HCT116 (cell line): ENCODE results near the gene SERINC3. TPM values are rescaled to one million over a fixed set of nuclear protein-coding genes. Genes with fewer than 3 reads are reported as not detected.

Experiments used
- ATAC-seq: fragments of 200-7000 bp; cut with Tn5 transposase; 2 replicates; pipeline ENCODE4 v1.9.1; 2020; ENCODE audit warnings: mild to moderate bottlenecking, moderate library complexity
- BruUV-seq: library from RNA; stranded (reverse); fragments of 400-500 nt; replicated peaks from 2 replicates; lab custom pipeline; 2021; lab: Mats Ljungman, UMichigan
- CTCF ChIA-PET: fragments of 300-600 bp; sonication (Branson Sonifier 250); formaldehyde crosslinking; loops from one replicate; lab custom pipeline; 2021; ENCODE audit warnings: antibody characterized with exemption; lab: Charles Lee
- POLR2A ChIA-PET: fragments of 300-600, 350-600 bp; sonication (Branson Sonifier 250); formaldehyde crosslinking; loops from one replicate; lab custom pipeline; 2021; ENCODE audit warnings: antibody characterized with exemption; lab: Charles Lee
- RAD21 ChIA-PET, 2 experiments: fragments of 300-600 bp; sonication (Branson Sonifier 250); formaldehyde crosslinking; loops; one replicate each; lab custom pipeline; 2023; ENCODE audit warnings: low total read pairs in 2 of 2; ENCODE audit not compliant: uncharacterized antibody in 2 of 2, unreplicated experiment in 2 of 2, low non-redundant PET in 1 of 2; lab: Charles Lee
- DNase-seq: peaks from one replicate; pipeline ENCODE4 v3.0.0-alpha.2; 2010; ENCODE audit warnings: low read depth, low spot score
- H2AFZ ChIP-seq: fragments of 200-600 bp; shearing (Covaris generic), sonication (generic); 2 replicates; pipeline ENCODE4 v1.6.1; 2017; ENCODE audit warnings: low read depth, mixed run types, mixed read lengths, antibody characterized with exemption, low read length; ENCODE audit not compliant: poor library complexity, severe bottlenecking
- H3K27ac ChIP-seq: 2 replicates; pipeline ENCODE4 v1.5.1; 2012; ENCODE audit warnings: low read depth, low read length
- H3K27me3 ChIP-seq: fragments of 200-600 bp; sonication (generic); 2 replicates; pipeline ENCODE4 v1.6.1; 2016; ENCODE audit warnings: mixed run types, low read length, mixed read lengths; ENCODE audit not compliant: insufficient read depth
- H3K36me3 ChIP-seq, 2 experiments: fragments of 200-500 bp in 1 of 2; fragments of 200-600 bp in 1 of 2; sonication (Bioruptor generic) in 1 of 2; sonication (generic) in 1 of 2; 2 replicates each; pipeline versions ENCODE4 v1.5.1 to v1.6.1; 2014 to 2016; ENCODE audit warnings: low read length in 2 of 2, inconsistent platforms in 1 of 2, mixed read lengths in 1 of 2, mixed run types in 1 of 2; ENCODE audit not compliant: insufficient read depth in 2 of 2, control insufficient read depth in 1 of 2
- H3K4me1 ChIP-seq, 2 experiments: fragments of 200-600 bp in 1 of 2; sonication (generic) in 1 of 2; 2 replicates each; pipeline versions ENCODE4 v1.5.1 to v1.6.1; 2012 to 2017; ENCODE audit warnings: low read length in 2 of 2, inconsistent platforms in 1 of 2, mild to moderate bottlenecking in 1 of 2, mixed read lengths in 1 of 2, mixed run types in 1 of 2, moderate library complexity in 1 of 2; ENCODE audit not compliant: insufficient read depth in 2 of 2, control insufficient read depth in 1 of 2
- H3K4me2 ChIP-seq: fragments of 200-600 bp; sonication (generic); 2 replicates; pipeline ENCODE4 v1.6.1; 2017; ENCODE audit warnings: mixed run types, low read length, mixed read lengths
- H3K4me3 ChIP-seq, 2 experiments: fragments of 200-600 bp in 1 of 2; sonication (generic) in 1 of 2; replicated peaks in 1 of 2; 2 replicates each; pipeline ENCODE4 v1.5.1; 2011 to 2016; ENCODE audit warnings: low read length in 2 of 2, control low read depth in 1 of 2, low read depth in 1 of 2, mild to moderate bottlenecking in 1 of 2, mixed read lengths in 1 of 2, mixed run types in 1 of 2
- H3K79me2 ChIP-seq: fragments of 200-600 bp; sonication (generic); 2 replicates; pipeline ENCODE4 v1.6.1; 2017; ENCODE audit warnings: mild to moderate bottlenecking, mixed run types, low read length, moderate library complexity, mixed read lengths; ENCODE audit not compliant: insufficient read depth
- H3K9ac ChIP-seq: fragments of 200-600 bp; sonication (generic); 2 replicates; pipeline ENCODE4 v1.6.1; 2016; ENCODE audit warnings: low read length, mixed read lengths
- H3K9me2 ChIP-seq: fragments of 200-600 bp; sonication (generic), shearing (Covaris generic); 2 replicates; pipeline ENCODE4 v1.6.1; 2017; ENCODE audit warnings: mixed run types, mild to moderate bottlenecking, moderate library complexity; ENCODE audit not compliant: insufficient read depth
- H3K9me3 ChIP-seq, 2 experiments: fragments of 200-500 bp in 1 of 2; fragments of 200-600 bp in 1 of 2; sonication (Bioruptor generic) in 1 of 2; sonication (generic) in 1 of 2; 2 replicates each; pipeline ENCODE4 v1.6.1; 2014 to 2017; ENCODE audit warnings: low read length in 2 of 2, mixed read lengths in 2 of 2, inconsistent platforms in 1 of 2, low read depth in 1 of 2, mild to moderate bottlenecking in 1 of 2, mixed run types in 1 of 2, moderate library complexity in 1 of 2; ENCODE audit not compliant: control insufficient read depth in 1 of 2, insufficient read depth in 1 of 2
- H4K20me1 ChIP-seq: fragments of 200-600 bp; sonication (generic), shearing (Covaris generic); 2 replicates; pipeline ENCODE4 v1.6.1; 2017; ENCODE audit warnings: mixed run types, mild to moderate bottlenecking, moderate library complexity; ENCODE audit not compliant: insufficient read depth
- CBX3 ChIP-seq: IDR thresholded peaks from 2 replicates; pipeline ENCODE4 v1.6.1; 2012; ENCODE audit warnings: low read depth
- CEBPB ChIP-seq: IDR thresholded peaks from 2 replicates; pipeline ENCODE4 v1.6.1; 2012; ENCODE audit warnings: low read depth
- EGR1 ChIP-seq: IDR thresholded peaks from 2 replicates; pipeline ENCODE4 v1.6.1; 2012; ENCODE audit warnings: low read depth
- ELF1 ChIP-seq: IDR thresholded peaks from 2 replicates; pipeline ENCODE4 v1.6.1; 2012; ENCODE audit warnings: low read depth, borderline replicate concordance
- FOSL1 ChIP-seq: IDR thresholded peaks from 2 replicates; pipeline ENCODE4 v1.6.1; 2012; ENCODE audit warnings: low read depth
- POLR2A ChIP-seq: IDR thresholded peaks from 2 replicates; pipeline ENCODE4 v1.7.0; 2011; ENCODE audit warnings: borderline replicate concordance; ENCODE audit not compliant: insufficient read depth, insufficient read length; ENCODE audit errors: extremely low read depth
- POLR2AphosphoS5 ChIP-seq: IDR thresholded peaks from 2 replicates; pipeline ENCODE4 v1.6.1; 2011; ENCODE audit warnings: mild to moderate bottlenecking, low read depth, low read length, moderate library complexity
- RAD21 ChIP-seq: IDR thresholded peaks from 2 replicates; pipeline ENCODE4 v1.6.1; 2012; ENCODE audit warnings: low read depth, mild to moderate bottlenecking
- SIN3A ChIP-seq: IDR thresholded peaks from 2 replicates; pipeline ENCODE4 v1.6.1; 2012; ENCODE audit warnings: low read depth
- SRF ChIP-seq: IDR thresholded peaks from 2 replicates; pipeline ENCODE4 v1.6.1; 2012; ENCODE audit warnings: low read depth
- TCF7L2 ChIP-seq: IDR thresholded peaks from 2 replicates; pipeline ENCODE4 v1.7.0; 2011; ENCODE audit warnings: borderline replicate concordance, inconsistent platforms; ENCODE audit not compliant: insufficient read depth, insufficient read length; ENCODE audit errors: extremely low read depth
- YY1 ChIP-seq: IDR thresholded peaks from 2 replicates; pipeline ENCODE4 v1.6.1; 2011; ENCODE audit warnings: low read length, low read depth, moderate library complexity, mild to moderate bottlenecking; ENCODE audit not compliant: insufficient replicate concordance; ENCODE audit errors: extremely low read depth
- ZFX ChIP-seq: fragments of 450-650 bp; IDR thresholded peaks from 2 replicates; pipeline ENCODE4 v1.6.1; 2017
- intact Hi-C: fragments of 100-400 bp; cut with micrococcal nuclease; formaldehyde crosslinking; loops from 2 replicates; pipeline ENCODE4 v1.10.0; 2022
- total RNA-seq: library from RNA; stranded (reverse); gene quantifications from one replicate; pipeline ENCODE4 v1.2.1, GENCODE V29; 2021; ENCODE audit not compliant: unreplicated experiment
- TF ChIP-seq, protein P1 (sequence below), 3 experiments: fragments of 200-600 bp in 1 of 3; sonication (generic) in 1 of 3; IDR thresholded peaks in 2 of 3; conservative IDR thresholded peaks in 1 of 3; 2 replicates each; pipeline ENCODE4 v1.5.1; 2012 to 2017; ENCODE audit warnings: low read depth in 2 of 3, low read length in 2 of 3, antibody characterized with exemption in 1 of 3, borderline replicate concordance in 1 of 3, control low read depth in 1 of 3, mild to moderate bottlenecking in 1 of 3, mixed read lengths in 1 of 3, mixed run types in 1 of 3, moderate library complexity in 1 of 3; ENCODE audit not compliant: insufficient read depth in 1 of 3
- TF ChIP-seq, protein P2 (sequence below): IDR thresholded peaks from 2 replicates; pipeline ENCODE4 v1.6.1; 2012; ENCODE audit warnings: low read depth
- TF ChIP-seq, protein P3 (sequence below): IDR thresholded peaks from 2 replicates; pipeline ENCODE4 v1.6.1; 2012
- TF ChIP-seq, protein P4 (sequence below): IDR thresholded peaks from 2 replicates; pipeline ENCODE4 v1.6.1; 2011; ENCODE audit warnings: mild to moderate bottlenecking, low read length, moderate library complexity; ENCODE audit not compliant: insufficient replicate concordance; ENCODE audit errors: extremely low read depth

Gene SERINC3
- total RNA-seq, 1 experiment from 2014 or later, result 56.8 TPM

DNA sequence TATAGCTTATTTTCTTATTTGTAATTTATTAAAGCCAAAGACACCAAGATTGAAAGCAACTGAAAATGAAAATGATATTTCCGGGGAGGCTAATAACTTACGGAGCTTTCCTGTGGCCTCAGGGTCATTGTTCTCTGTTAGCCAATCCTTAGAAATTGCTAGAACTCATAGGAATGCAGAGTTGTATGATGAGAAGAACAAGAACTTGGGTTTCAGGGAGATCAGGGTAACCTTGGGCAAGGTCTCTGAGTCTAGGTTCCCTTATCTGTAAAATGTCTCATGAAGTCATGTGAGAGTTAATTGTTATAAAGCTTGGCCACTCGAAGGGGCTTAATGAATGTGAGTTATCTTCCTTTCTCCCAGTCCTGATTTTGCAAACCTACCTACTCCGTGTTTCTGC is 20.1 kb upstream of the SERINC3 start:
- Histone ChIP-seq H3K4me1 (peaks cover 5 to 10% of the 10 kb centered on the region in 2 experiments; a peak in 3 of 4 replicates), H3K36me3 (no peaks in the 10 kb centered on the region), H2AFZ (no peak overlapping the region), H3K4me2 (no peak overlapping the region), H3K27me3 (no peaks in the 10 kb centered on the region), H3K4me3 (no peak overlapping the region), H3K79me2 (no peaks in the 10 kb centered on the region; the same call in 1 of the 2 replicates), H4K20me1 (no peaks in the 10 kb centered on the region), H3K9me3 (no peaks in the 10 kb centered on the region), H3K27ac (no peak overlapping the region), H3K9ac (no peak overlapping the region), H3K9me2 (no peaks in the 10 kb centered on the region)
- TF ChIP-seq, protein P1, sequence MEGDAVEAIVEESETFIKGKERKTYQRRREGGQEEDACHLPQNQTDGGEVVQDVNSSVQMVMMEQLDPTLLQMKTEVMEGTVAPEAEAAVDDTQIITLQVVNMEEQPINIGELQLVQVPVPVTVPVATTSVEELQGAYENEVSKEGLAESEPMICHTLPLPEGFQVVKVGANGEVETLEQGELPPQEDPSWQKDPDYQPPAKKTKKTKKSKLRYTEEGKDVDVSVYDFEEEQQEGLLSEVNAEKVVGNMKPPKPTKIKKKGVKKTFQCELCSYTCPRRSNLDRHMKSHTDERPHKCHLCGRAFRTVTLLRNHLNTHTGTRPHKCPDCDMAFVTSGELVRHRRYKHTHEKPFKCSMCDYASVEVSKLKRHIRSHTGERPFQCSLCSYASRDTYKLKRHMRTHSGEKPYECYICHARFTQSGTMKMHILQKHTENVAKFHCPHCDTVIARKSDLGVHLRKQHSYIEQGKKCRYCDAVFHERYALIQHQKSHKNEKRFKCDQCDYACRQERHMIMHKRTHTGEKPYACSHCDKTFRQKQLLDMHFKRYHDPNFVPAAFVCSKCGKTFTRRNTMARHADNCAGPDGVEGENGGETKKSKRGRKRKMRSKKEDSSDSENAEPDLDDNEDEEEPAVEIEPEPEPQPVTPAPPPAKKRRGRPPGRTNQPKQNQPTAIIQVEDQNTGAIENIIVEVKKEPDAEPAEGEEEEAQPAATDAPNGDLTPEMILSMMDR (IDR thresholded peaks at IDR 0.05 in 2 of 3, conservative IDR thresholded peaks at IDR 0.05 in 1 of 3; ENCODE audit: borderline replicate concordance in 1 of 3, insufficient read depth in 1 of 3, low read depth in 2 of 3, low read length in 2 of 3), result no peak
- TF ChIP-seq CEBPB (no peak), ZFX (no peak), ELF1 (no peak), TCF7L2 (no peak), YY1 (no peak), RAD21 (no peak), POLR2AphosphoS5 (no peak), FOSL1 (no peak), CBX3 (no peak), EGR1 (no peak), SIN3A (no peak), POLR2A (no peak), SRF (no peak)
- TF ChIP-seq, protein P2, sequence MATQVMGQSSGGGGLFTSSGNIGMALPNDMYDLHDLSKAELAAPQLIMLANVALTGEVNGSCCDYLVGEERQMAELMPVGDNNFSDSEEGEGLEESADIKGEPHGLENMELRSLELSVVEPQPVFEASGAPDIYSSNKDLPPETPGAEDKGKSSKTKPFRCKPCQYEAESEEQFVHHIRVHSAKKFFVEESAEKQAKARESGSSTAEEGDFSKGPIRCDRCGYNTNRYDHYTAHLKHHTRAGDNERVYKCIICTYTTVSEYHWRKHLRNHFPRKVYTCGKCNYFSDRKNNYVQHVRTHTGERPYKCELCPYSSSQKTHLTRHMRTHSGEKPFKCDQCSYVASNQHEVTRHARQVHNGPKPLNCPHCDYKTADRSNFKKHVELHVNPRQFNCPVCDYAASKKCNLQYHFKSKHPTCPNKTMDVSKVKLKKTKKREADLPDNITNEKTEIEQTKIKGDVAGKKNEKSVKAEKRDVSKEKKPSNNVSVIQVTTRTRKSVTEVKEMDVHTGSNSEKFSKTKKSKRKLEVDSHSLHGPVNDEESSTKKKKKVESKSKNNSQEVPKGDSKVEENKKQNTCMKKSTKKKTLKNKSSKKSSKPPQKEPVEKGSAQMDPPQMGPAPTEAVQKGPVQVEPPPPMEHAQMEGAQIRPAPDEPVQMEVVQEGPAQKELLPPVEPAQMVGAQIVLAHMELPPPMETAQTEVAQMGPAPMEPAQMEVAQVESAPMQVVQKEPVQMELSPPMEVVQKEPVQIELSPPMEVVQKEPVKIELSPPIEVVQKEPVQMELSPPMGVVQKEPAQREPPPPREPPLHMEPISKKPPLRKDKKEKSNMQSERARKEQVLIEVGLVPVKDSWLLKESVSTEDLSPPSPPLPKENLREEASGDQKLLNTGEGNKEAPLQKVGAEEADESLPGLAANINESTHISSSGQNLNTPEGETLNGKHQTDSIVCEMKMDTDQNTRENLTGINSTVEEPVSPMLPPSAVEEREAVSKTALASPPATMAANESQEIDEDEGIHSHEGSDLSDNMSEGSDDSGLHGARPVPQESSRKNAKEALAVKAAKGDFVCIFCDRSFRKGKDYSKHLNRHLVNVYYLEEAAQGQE, result no peak
- TF ChIP-seq, protein P3, sequence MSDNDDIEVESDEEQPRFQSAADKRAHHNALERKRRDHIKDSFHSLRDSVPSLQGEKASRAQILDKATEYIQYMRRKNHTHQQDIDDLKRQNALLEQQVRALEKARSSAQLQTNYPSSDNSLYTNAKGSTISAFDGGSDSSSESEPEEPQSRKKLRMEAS, result no peak
- TF ChIP-seq, protein P4, sequence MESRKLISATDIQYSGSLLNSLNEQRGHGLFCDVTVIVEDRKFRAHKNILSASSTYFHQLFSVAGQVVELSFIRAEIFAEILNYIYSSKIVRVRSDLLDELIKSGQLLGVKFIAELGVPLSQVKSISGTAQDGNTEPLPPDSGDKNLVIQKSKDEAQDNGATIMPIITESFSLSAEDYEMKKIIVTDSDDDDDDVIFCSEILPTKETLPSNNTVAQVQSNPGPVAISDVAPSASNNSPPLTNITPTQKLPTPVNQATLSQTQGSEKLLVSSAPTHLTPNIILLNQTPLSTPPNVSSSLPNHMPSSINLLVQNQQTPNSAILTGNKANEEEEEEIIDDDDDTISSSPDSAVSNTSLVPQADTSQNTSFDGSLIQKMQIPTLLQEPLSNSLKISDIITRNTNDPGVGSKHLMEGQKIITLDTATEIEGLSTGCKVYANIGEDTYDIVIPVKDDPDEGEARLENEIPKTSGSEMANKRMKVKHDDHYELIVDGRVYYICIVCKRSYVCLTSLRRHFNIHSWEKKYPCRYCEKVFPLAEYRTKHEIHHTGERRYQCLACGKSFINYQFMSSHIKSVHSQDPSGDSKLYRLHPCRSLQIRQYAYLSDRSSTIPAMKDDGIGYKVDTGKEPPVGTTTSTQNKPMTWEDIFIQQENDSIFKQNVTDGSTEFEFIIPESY, result no peak
- no TSS peak for BruUV-seq
- ChIA-PET CTCF (no interaction called here), POLR2A (no interaction called here), RAD21 (no interaction called here)
- intact Hi-C loops, result no loop called here
- no peak for ATAC-seq
- DNase-seq, result no peak
